HepG2 (cell line): ENCODE measurements around the gene AKAP6. TPM values are rescaled to one million over a fixed set of nuclear protein-coding genes. Genes with fewer than 3 reads are reported as not detected.

Experiments used
- ATAC-seq: fragments of 200-7000 bp; cut with Tn5 transposase; 3 replicates; pipeline ENCODE4 v1.9.1; 2020; ENCODE audit warnings: mild to moderate bottlenecking, moderate library complexity
- BruUV-seq: library from RNA; stranded (reverse); fragments of 400-500 nt; replicated peaks from 2 replicates; lab custom pipeline; 2021; lab: Mats Ljungman, UMichigan
- CTCF ChIA-PET: fragments of 300-600 bp; formaldehyde crosslinking; extraction: SDS; loops from one replicate; lab custom pipeline; 2021; ENCODE audit warnings: low total read pairs, inconsistent platforms, low intra/inter-chr PET ratio; lab: Yijun Ruan, JAX
- POLR2A ChIA-PET: fragments of 350-600 bp; sonication (Branson Sonifier 250); formaldehyde crosslinking; loops from one replicate; lab custom pipeline; 2020; ENCODE audit warnings: antibody characterized with exemption, inconsistent platforms; lab: Yijun Ruan, JAX
- DNase-seq: peaks from one replicate; pipeline ENCODE4 v3.0.0-alpha.2; 2015; ENCODE audit warnings: low spot score
- FAIRE-seq: peaks from 3 replicates; lab custom pipeline; 2011; peaks lifted over from hg19 to GRCh38; lab: Jason Lieb, UNC
- H2AFZ ChIP-seq: one replicate; pipeline ENCODE4 v1.6.1; 2011; ENCODE audit warnings: low read length, inconsistent platforms
- H3K27ac ChIP-seq: fragments of 300-600 bp; 3 replicates; pipeline ENCODE4 v1.8.0; 2011; ENCODE audit warnings: mixed run types, mild to moderate bottlenecking, mixed read lengths, low read length, inconsistent platforms; ENCODE audit not compliant: insufficient read depth; ENCODE audit errors: extremely low read length
- H3K27me3 ChIP-seq, 2 experiments: fragments of 200-600 bp in 1 of 2; 2 replicates in 1 of 2; 3 replicates in 1 of 2; pipeline versions ENCODE4 v1.6.0 to v1.8.0; 2011; ENCODE audit warnings: low read length in 2 of 2, mild to moderate bottlenecking in 2 of 2, moderate library complexity in 2 of 2, inconsistent platforms in 1 of 2; ENCODE audit not compliant: insufficient read depth in 2 of 2, control insufficient read depth in 1 of 2
- H3K36me3 ChIP-seq, 2 experiments: fragments of 200-600 bp in 1 of 2; replicated peaks in 1 of 2; 2 replicates in 1 of 2; 3 replicates in 1 of 2; pipeline versions ENCODE4 v1.5.1 to v1.8.0; 2011; ENCODE audit warnings: low read length in 2 of 2, inconsistent platforms in 1 of 2; ENCODE audit not compliant: insufficient read depth in 2 of 2, control insufficient read depth in 1 of 2
- H3K4me1 ChIP-seq: 2 replicates; pipeline ENCODE4 v1.5.1; 2012; ENCODE audit warnings: low read length, inconsistent platforms; ENCODE audit not compliant: insufficient read depth
- H3K4me2 ChIP-seq: 2 replicates; pipeline ENCODE4 v1.6.0; 2011; ENCODE audit warnings: low read depth, low read length, inconsistent platforms
- H3K4me3 ChIP-seq, 3 experiments: fragments of 200-600 bp in 1 of 3; sonication (generic), shearing (Covaris generic) in 1 of 3; replicated peaks in 1 of 3; 2 replicates each; pipeline ENCODE4 v1.5.1; 2011 to 2016; ENCODE audit warnings: low read length in 3 of 3, inconsistent platforms in 2 of 3, low read depth in 2 of 3, mild to moderate bottlenecking in 2 of 3, control low read depth in 1 of 3, mixed read lengths in 1 of 3; ENCODE audit not compliant: insufficient read depth in 1 of 3
- H3K79me2 ChIP-seq: one replicate; pipeline ENCODE4 v1.6.1; 2011; ENCODE audit warnings: low read length, inconsistent platforms; ENCODE audit not compliant: insufficient read depth
- H3K9ac ChIP-seq: 2 replicates; pipeline ENCODE4 v1.6.0; 2011; ENCODE audit warnings: mild to moderate bottlenecking, low read depth, low read length, inconsistent platforms; ENCODE audit not compliant: insufficient read depth
- H3K9me3 ChIP-seq: 2 replicates; pipeline ENCODE4 v1.5.1; 2012; ENCODE audit warnings: mild to moderate bottlenecking, low read length
- H4K20me1 ChIP-seq: 2 replicates; pipeline ENCODE4 v1.6.0; 2011; ENCODE audit warnings: inconsistent platforms, mild to moderate bottlenecking, low read length, moderate library complexity; ENCODE audit not compliant: insufficient read depth
- GTF3A ChIP-seq: sonication (generic); formaldehyde crosslinking; conservative IDR thresholded peaks from 2 replicates; pipeline ENCODE4 v1.4.0; 2020; ENCODE audit warnings: mild to moderate bottlenecking, missing genetic modification reagents
- HNF4A ChIP-seq: sonication (generic); formaldehyde crosslinking; IDR thresholded peaks from 2 replicates; pipeline ENCODE4 v1.4.0; 2020; ENCODE audit warnings: missing genetic modification reagents
- KLF12 ChIP-seq: sonication (generic); formaldehyde crosslinking; IDR thresholded peaks from 2 replicates; pipeline ENCODE4 v1.4.0; 2020; ENCODE audit warnings: missing genetic modification reagents, borderline replicate concordance
- NR3C1 ChIP-seq: sonication (generic); formaldehyde crosslinking; IDR thresholded peaks from 2 replicates; pipeline ENCODE4 v1.4.0; 2020; ENCODE audit warnings: missing genetic modification reagents
- PBX3 ChIP-seq: sonication (generic); formaldehyde crosslinking; IDR thresholded peaks from 2 replicates; pipeline ENCODE4 v1.8.1; 2023; ENCODE audit warnings: missing genetic modification reagents, inconsistent platforms, borderline replicate concordance
- POLR2A ChIP-seq, 2 experiments: IDR thresholded peaks; 2 replicates each; pipeline ENCODE4 v1.6.1; 2011; ENCODE audit warnings: low read depth in 2 of 2, low read length in 2 of 2, mild to moderate bottlenecking in 1 of 2, moderate library complexity in 1 of 2; ENCODE audit not compliant: insufficient read depth in 1 of 2
- SMAD9 ChIP-seq: sonication (generic); formaldehyde crosslinking; IDR thresholded peaks from 2 replicates; pipeline ENCODE4 v1.5.1; 2020; ENCODE audit warnings: mild to moderate bottlenecking, missing genetic modification reagents
- SOX13 ChIP-seq, 3 experiments: fragments of 450-650 bp in 1 of 3; sonication (generic) in 1 of 3; formaldehyde crosslinking in 1 of 3; IDR thresholded peaks in 2 of 3; conservative IDR thresholded peaks in 1 of 3; 2 replicates each; pipeline versions ENCODE4 v1.5.0 to v1.6.1; 2016 to 2020; ENCODE audit warnings: antibody characterized with exemption in 1 of 3, mild to moderate bottlenecking in 1 of 3, missing compliant biosample characterization in 1 of 3, missing genetic modification reagents in 1 of 3, moderate library complexity in 1 of 3
- SUZ12 ChIP-seq: fragments of 150-350 bp; IDR thresholded peaks from 2 replicates; pipeline ENCODE4 v1.6.1; 2014; ENCODE audit warnings: low read depth, low read length
- TCF7 ChIP-seq: sonication (generic); IDR thresholded peaks from 2 replicates; pipeline ENCODE4 v1.6.1; 2016; ENCODE audit warnings: antibody characterized with exemption, low read depth
- ZMYM3 ChIP-seq: sonication (generic); formaldehyde crosslinking; IDR thresholded peaks from 2 replicates; pipeline ENCODE4 v1.5.1; 2020; ENCODE audit warnings: mild to moderate bottlenecking, missing genetic modification reagents
- ZNF207 ChIP-seq: fragments of 450-650 bp; IDR thresholded peaks from 2 replicates; pipeline ENCODE4 v1.6.1; 2016; ENCODE audit warnings: antibody characterized with exemption, borderline replicate concordance
- ZNF557 ChIP-seq: sonication (generic); formaldehyde crosslinking; IDR thresholded peaks from 2 replicates; pipeline ENCODE4 v1.4.0; 2020; ENCODE audit warnings: missing genetic modification reagents
- ZNF7 ChIP-seq: IDR thresholded peaks from 2 replicates; pipeline ENCODE4 v1.6.1; 2016; ENCODE audit warnings: missing biosample characterization, missing genetic modification reagents
- ZNF850 ChIP-seq: sonication (generic); formaldehyde crosslinking; conservative IDR thresholded peaks from 2 replicates; pipeline ENCODE4 v1.9.0; 2021; ENCODE audit warnings: mild to moderate bottlenecking, missing genetic modification reagents
- WGBS: methylation state at CpG from one replicate; pipeline ENCODE4 v1.1.6; 2017; ENCODE audit warnings: low lambda C conversion rate; 5-methylcytosine and 5-hydroxymethylcytosine counted together
- in situ Hi-C: cut with HindIII; loops from 2 replicates; pipeline ENCODE4 v1.10.0; 2017; ENCODE audit warnings: low pct_unique_long_range_greater_than_20kb; ENCODE audit not compliant: extremely low pct_ligation_motif_present
- intact Hi-C: fragments of 100-400 bp; cut with micrococcal nuclease; formaldehyde crosslinking; loops from one replicate; pipeline ENCODE4 v1.10.0; 2022; ENCODE audit not compliant: unreplicated experiment
- polyA plus RNA-seq, 8 experiments: library from polyadenylated mRNA; depleted of rRNA in 3 of 8; stranded (reverse) in 7 of 8; unstranded in 1 of 8; fragments of >200 nt; fragmentation: Illumina TruSeq in 4 of 8; extraction: Trizol in 4 of 8; gene quantifications; 2 replicates each; pipeline versions ENCODE4 v1.2.1 to v1.2.3, GENCODE V29; 2011 to 2016; ENCODE audit warnings: low read depth in 4 of 8, missing spikeins in 1 of 8, mixed read lengths in 1 of 8; ENCODE audit not compliant: insufficient read depth in 1 of 8
- total RNA-seq, 5 experiments: library from RNA; depleted of rRNA; stranded (reverse); fragments of >200 nt; fragmentation: Illumina TruSeq; extraction: Trizol; gene quantifications; 2 replicates each; pipeline ENCODE4 v1.2.3, GENCODE V29; 2016; ENCODE audit warnings: low read depth in 1 of 5
- TF ChIP-seq, protein P1 (sequence below): sonication (generic); formaldehyde crosslinking; IDR thresholded peaks from 2 replicates; pipeline ENCODE4 v1.4.0; 2020; ENCODE audit warnings: mild to moderate bottlenecking, missing genetic modification reagents, borderline replicate concordance
- TF ChIP-seq, protein P2 (sequence below): sonication (generic); formaldehyde crosslinking; IDR thresholded peaks from 2 replicates; pipeline ENCODE4 v1.5.0; 2020; ENCODE audit warnings: mild to moderate bottlenecking, missing genetic modification reagents

The AKAP6 gene
- total and polyA plus RNA-seq, 2 of the 13 experiments (the other 11 are each of a cell fraction or from before 2014, with no cell fraction given): 1.4 TPM

DNA sequence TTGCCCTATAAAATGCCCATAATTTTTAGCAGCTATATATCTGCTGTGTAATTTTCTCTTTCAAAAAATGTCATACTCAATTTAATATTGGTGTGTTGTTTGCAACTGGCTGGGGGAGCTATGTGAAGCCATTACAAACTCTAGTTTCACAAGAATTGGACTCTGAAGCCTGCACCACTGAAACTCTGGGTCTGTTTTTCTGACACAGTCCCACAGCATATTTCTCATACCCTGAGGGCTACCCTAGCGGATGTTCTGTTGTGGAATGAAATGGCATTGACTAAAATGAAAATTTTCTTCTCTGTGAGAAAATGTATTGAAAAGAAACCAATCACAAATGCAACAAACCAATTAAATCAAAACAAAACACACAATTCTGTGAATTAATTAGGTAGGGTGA lies 325.0 kb downstream of the AKAP6 start:
- 3% methylated on average over 1 of the region's 1 CpG for WGBS
- no peak overlapping the region for H3K4me2 ChIP-seq
- H3K9ac ChIP-seq: no peak overlapping the region
- POLR2A ChIA-PET: no interaction called here
- peak; percentile 29; the same call in 1 of the 3 replicates for ATAC-seq
- no peaks in the 10 kb centered on the region for H3K79me2 ChIP-seq
- intact Hi-C loops: no loop called here
- H3K36me3 ChIP-seq: no peaks in the 10 kb centered on the region
- H4K20me1 ChIP-seq: no peaks in the 10 kb centered on the region
- in situ Hi-C loops: no loop called here
- TF ChIP-seq ZMYM3 (CRISPR knock-in tag): no peak
- TF ChIP-seq, protein P1, sequence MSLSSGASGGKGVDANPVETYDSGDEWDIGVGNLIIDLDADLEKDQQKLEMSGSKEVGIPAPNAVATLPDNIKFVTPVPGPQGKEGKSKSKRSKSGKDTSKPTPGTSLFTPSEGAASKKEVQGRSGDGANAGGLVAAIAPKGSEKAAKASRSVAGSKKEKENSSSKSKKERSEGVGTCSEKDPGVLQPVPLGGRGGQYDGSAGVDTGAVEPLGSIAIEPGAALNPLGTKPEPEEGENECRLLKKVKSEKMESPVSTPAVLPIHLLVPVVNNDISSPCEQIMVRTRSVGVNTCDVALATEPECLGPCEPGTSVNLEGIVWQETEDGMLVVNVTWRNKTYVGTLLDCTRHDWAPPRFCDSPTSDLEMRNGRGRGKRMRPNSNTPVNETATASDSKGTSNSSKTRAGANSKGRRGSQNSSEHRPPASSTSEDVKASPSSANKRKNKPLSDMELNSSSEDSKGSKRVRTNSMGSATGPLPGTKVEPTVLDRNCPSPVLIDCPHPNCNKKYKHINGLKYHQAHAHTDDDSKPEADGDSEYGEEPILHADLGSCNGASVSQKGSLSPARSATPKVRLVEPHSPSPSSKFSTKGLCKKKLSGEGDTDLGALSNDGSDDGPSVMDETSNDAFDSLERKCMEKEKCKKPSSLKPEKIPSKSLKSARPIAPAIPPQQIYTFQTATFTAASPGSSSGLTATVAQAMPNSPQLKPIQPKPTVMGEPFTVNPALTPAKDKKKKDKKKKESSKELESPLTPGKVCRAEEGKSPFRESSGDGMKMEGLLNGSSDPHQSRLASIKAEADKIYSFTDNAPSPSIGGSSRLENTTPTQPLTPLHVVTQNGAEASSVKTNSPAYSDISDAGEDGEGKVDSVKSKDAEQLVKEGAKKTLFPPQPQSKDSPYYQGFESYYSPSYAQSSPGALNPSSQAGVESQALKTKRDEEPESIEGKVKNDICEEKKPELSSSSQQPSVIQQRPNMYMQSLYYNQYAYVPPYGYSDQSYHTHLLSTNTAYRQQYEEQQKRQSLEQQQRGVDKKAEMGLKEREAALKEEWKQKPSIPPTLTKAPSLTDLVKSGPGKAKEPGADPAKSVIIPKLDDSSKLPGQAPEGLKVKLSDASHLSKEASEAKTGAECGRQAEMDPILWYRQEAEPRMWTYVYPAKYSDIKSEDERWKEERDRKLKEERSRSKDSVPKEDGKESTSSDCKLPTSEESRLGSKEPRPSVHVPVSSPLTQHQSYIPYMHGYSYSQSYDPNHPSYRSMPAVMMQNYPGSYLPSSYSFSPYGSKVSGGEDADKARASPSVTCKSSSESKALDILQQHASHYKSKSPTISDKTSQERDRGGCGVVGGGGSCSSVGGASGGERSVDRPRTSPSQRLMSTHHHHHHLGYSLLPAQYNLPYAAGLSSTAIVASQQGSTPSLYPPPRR (CRISPR knock-in tag): no peak
- no peak for TF ChIP-seq POLR2A (IDR thresholded peaks at IDR 0.05; ENCODE audit: insufficient read depth in 1 of 2, low read depth in 2 of 2, low read length in 2 of 2)
- TF ChIP-seq GTF3A (CRISPR knock-in tag): no peak
- no peak for TF ChIP-seq TCF7
- no peak for TF ChIP-seq ZNF7 (CRISPR knock-in tag)
- TF ChIP-seq SOX13 (IDR thresholded peaks at IDR 0.05): no peak
- TF ChIP-seq SOX13 (CRISPR knock-in tag; conservative IDR thresholded peaks at IDR 0.05 in 1 of 2, IDR thresholded peaks at IDR 0.05 in 1 of 2): no peak
- TF ChIP-seq ZNF850: no peak
- no peak for TF ChIP-seq SMAD9 (CRISPR knock-in tag)
- TF ChIP-seq PBX3 (CRISPR knock-in tag): no peak
- TF ChIP-seq ZNF207: no peak
- no peak for TF ChIP-seq ZNF557 (CRISPR knock-in tag)
- TF ChIP-seq SUZ12: no peak
- no peak for TF ChIP-seq KLF12 (CRISPR knock-in tag)
- no peak for TF ChIP-seq NR3C1 (CRISPR knock-in tag)
- TF ChIP-seq, protein P2, sequence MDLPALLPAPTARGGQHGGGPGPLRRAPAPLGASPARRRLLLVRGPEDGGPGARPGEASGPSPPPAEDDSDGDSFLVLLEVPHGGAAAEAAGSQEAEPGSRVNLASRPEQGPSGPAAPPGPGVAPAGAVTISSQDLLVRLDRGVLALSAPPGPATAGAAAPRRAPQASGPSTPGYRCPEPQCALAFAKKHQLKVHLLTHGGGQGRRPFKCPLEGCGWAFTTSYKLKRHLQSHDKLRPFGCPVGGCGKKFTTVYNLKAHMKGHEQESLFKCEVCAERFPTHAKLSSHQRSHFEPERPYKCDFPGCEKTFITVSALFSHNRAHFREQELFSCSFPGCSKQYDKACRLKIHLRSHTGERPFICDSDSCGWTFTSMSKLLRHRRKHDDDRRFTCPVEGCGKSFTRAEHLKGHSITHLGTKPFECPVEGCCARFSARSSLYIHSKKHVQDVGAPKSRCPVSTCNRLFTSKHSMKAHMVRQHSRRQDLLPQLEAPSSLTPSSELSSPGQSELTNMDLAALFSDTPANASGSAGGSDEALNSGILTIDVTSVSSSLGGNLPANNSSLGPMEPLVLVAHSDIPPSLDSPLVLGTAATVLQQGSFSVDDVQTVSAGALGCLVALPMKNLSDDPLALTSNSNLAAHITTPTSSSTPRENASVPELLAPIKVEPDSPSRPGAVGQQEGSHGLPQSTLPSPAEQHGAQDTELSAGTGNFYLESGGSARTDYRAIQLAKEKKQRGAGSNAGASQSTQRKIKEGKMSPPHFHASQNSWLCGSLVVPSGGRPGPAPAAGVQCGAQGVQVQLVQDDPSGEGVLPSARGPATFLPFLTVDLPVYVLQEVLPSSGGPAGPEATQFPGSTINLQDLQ (CRISPR knock-in tag): no peak
- no peak for TF ChIP-seq HNF4A (CRISPR knock-in tag)
- TF ChIP-seq, all 625 proteins: peak for 0
- BruUV-seq: no TSS peak
- no peak overlapping the region for H3K27ac ChIP-seq
- H3K4me3 ChIP-seq: no peak overlapping the region
- DNase-seq: no peak
- FAIRE-seq: no peak
- H3K4me1 ChIP-seq: no peaks in the 10 kb centered on the region
- H2AFZ ChIP-seq: no peak overlapping the region
- CTCF ChIA-PET: no interaction called here
- H3K27me3 ChIP-seq: no peaks in the 10 kb centered on the region
- H3K9me3 ChIP-seq: 0 out of 2 replicates have a peak, but pooled peaks cover 7% of the 10 kb centered on the region
